ENCODE results near the gene AGBL4. TPM values are rescaled to one million over a fixed set of nuclear protein-coding genes. Genes with fewer than 3 reads are reported as not detected.

The AGBL4 gene
- total and polyA plus RNA-seq, 2 of the 13 experiments (the other 11 are each of a cell fraction or from before 2014, with no cell fraction given): not detected

DNA sequence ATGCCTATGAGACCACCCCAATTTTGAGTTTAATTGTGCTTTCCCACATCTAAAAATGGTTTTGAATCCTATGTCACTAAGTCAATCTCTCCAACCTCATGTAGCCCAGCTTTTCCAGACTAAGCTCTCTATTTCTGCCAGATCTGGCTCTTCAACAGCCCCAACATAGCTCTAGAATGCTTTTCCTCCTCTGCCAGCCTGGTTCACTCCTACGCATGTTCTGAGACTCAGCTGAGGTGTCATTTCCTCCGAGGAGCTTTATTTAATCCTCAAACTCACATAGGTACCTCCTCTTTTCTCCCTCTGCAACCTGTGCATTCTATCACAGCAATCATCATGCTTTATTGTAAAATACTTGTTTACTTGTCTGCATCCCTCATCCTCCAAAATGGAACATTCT, 729.2 kb downstream of the AGBL4 start:
- intact Hi-C loops (cut with micrococcal nuclease; ENCODE audit: unreplicated experiment) (no loop called here), in situ Hi-C loops (cut with HindIII; ENCODE audit: extremely low pct_ligation_motif_present, low pct_unique_long_range_greater_than_20kb) (no loop called here)
- H3K9ac ChIP-seq (ENCODE audit: insufficient read depth, low read depth, low read length): no peak overlapping the region
- H3K79me2 ChIP-seq (ENCODE audit: insufficient read depth, low read length): no peaks in the 10 kb centered on the region
- DNase-seq (ENCODE audit: low spot score): no peak
- no peaks in the 10 kb centered on the region for H3K4me1 ChIP-seq (ENCODE audit: insufficient read depth, low read length)
- no TSS peak for BruUV-seq (replicated peaks)
- ChIA-PET POLR2A (no interaction called here), CTCF (ENCODE audit: low intra/inter-chr PET ratio, low total read pairs) (no interaction called here)
- no peak overlapping the region for H2AFZ ChIP-seq (ENCODE audit: low read length)
- no peaks in the 10 kb centered on the region for H4K20me1 ChIP-seq (ENCODE audit: insufficient read depth, low read length)
- H3K4me3 ChIP-seq (replicated peaks in 1 of 3; ENCODE audit: insufficient read depth in 1 of 3, low read depth in 2 of 3, low read length in 3 of 3): no peak overlapping the region
- TF ChIP-seq ZNF326 (CRISPR knock-in tag; IDR thresholded peaks at IDR 0.05; ENCODE audit: borderline replicate concordance) (no peak), POLR2G (IDR thresholded peaks at IDR 0.05; ENCODE audit: low read depth, low read length) (no peak), ZNF101 (CRISPR knock-in tag; IDR thresholded peaks at IDR 0.05; ENCODE audit: borderline replicate concordance, low read depth) (no peak), ZNF891 (CRISPR knock-in tag; IDR thresholded peaks at IDR 0.05) (no peak), ZNF660 (CRISPR knock-in tag; IDR thresholded peaks at IDR 0.05; ENCODE audit: borderline replicate concordance, low read depth) (no peak), PRMT3 (CRISPR knock-in tag; IDR thresholded peaks at IDR 0.05; ENCODE audit: borderline replicate concordance, low read depth) (no peak), ZNF737 (CRISPR knock-in tag; IDR thresholded peaks at IDR 0.05; ENCODE audit: borderline replicate concordance) (no peak), U2AF2 (IDR thresholded peaks at IDR 0.05; ENCODE audit: low read depth, low read length) (no peak), ZNF20 (CRISPR knock-in tag; IDR thresholded peaks at IDR 0.05) (no peak), REXO4 (CRISPR knock-in tag; IDR thresholded peaks at IDR 0.05; ENCODE audit: borderline replicate concordance) (no peak), EED (CRISPR knock-in tag; IDR thresholded peaks at IDR 0.05) (no peak), FLYWCH1 (CRISPR knock-in tag; IDR thresholded peaks at IDR 0.05) (no peak)
- TF ChIP-seq, protein P1, sequence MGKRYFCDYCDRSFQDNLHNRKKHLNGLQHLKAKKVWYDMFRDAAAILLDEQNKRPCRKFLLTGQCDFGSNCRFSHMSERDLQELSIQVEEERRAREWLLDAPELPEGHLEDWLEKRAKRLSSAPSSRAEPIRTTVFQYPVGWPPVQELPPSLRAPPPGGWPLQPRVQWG (CRISPR knock-in tag; IDR thresholded peaks at IDR 0.05; ENCODE audit: borderline replicate concordance, low read depth): no peak
- TF ChIP-seq, protein P2, sequence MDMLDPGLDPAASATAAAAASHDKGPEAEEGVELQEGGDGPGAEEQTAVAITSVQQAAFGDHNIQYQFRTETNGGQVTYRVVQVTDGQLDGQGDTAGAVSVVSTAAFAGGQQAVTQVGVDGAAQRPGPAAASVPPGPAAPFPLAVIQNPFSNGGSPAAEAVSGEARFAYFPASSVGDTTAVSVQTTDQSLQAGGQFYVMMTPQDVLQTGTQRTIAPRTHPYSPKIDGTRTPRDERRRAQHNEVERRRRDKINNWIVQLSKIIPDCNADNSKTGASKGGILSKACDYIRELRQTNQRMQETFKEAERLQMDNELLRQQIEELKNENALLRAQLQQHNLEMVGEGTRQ (IDR thresholded peaks at IDR 0.05; ENCODE audit: low read depth, low read length): no peak
- TF ChIP-seq, protein P2 (CRISPR knock-in tag; IDR thresholded peaks at IDR 0.05; ENCODE audit: borderline replicate concordance): no peak
- TF ChIP-seq, protein P3, sequence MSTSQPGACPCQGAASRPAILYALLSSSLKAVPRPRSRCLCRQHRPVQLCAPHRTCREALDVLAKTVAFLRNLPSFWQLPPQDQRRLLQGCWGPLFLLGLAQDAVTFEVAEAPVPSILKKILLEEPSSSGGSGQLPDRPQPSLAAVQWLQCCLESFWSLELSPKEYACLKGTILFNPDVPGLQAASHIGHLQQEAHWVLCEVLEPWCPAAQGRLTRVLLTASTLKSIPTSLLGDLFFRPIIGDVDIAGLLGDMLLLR (CRISPR knock-in tag; IDR thresholded peaks at IDR 0.05): no peak
- TF ChIP-seq, protein P4, sequence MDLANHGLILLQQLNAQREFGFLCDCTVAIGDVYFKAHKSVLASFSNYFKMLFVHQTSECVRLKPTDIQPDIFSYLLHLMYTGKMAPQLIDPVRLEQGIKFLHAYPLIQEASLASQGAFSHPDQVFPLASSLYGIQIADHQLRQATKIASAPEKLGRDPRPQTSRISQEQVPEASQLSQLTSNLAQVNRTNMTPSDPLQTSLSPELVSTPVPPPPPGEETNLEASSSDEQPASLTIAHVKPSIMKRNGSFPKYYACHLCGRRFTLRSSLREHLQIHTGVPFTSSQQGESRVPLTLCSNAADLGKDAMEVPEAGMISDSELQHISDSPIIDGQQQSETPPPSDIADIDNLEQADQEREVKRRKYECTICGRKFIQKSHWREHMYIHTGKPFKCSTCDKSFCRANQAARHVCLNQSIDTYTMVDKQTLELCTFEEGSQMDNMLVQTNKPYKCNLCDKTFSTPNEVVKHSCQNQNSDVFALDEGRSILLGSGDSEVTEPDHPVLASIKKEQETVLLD (CRISPR knock-in tag; IDR thresholded peaks at IDR 0.05; ENCODE audit: low read depth): no peak
- peaks cover 95% of the 10 kb centered on the region for H3K9me3 ChIP-seq (ENCODE audit: low read length)
- no peaks in the 10 kb centered on the region for H3K36me3 ChIP-seq (replicated peaks in 1 of 2; ENCODE audit: control insufficient read depth in 1 of 2, insufficient read depth in 2 of 2, low read length in 2 of 2)
- H3K27ac ChIP-seq (ENCODE audit: extremely low read length, insufficient read depth, low read length): no peak overlapping the region
- no peak for ATAC-seq
- H3K4me2 ChIP-seq (ENCODE audit: low read depth, low read length): no peak overlapping the region
- no peak for FAIRE-seq
- H3K27me3 ChIP-seq (ENCODE audit: control insufficient read depth in 1 of 2, insufficient read depth in 2 of 2, low read length in 2 of 2): no peaks in the 10 kb centered on the region
- WGBS (ENCODE audit: low lambda C conversion rate): 3% methylated on average over 2 of the region's 2 CpGs
